Liver (tissue), 9 donors: ENCODE results near the gene E2F3. TPM values are rescaled to one million over a fixed set of nuclear protein-coding genes. Genes with fewer than 3 reads are reported as not detected.

Experiments used
- DNase-seq: peaks from one replicate; pipeline ENCODE4 v3.0.0-alpha.2; 2017; ENCODE audit warnings: low spot score
- H3K27ac ChIP-seq, 2 donors: one replicate each; pipeline ENCODE4 v1.7.0; 2013; ENCODE audit warnings: inconsistent platforms in 2 of 2, low read length in 2 of 2, control low read depth in 1 of 2, low read depth in 1 of 2, mild to moderate bottlenecking in 1 of 2
- H3K27me3 ChIP-seq, 4 donors: one replicate each; pipeline versions ENCODE4 v1.6.1 to v1.7.0; 2013; ENCODE audit warnings: low read length in 3 of 4, inconsistent platforms in 1 of 4, mild to moderate bottlenecking in 1 of 4, moderate library complexity in 1 of 4; ENCODE audit not compliant: control insufficient read depth in 4 of 4, insufficient read depth in 4 of 4
- H3K36me3 ChIP-seq, 4 donors: one replicate each; pipeline versions ENCODE4 v1.6.1 to v1.7.0; 2013; ENCODE audit warnings: low read length in 3 of 4, mild to moderate bottlenecking in 3 of 4, low read depth in 1 of 4, moderate library complexity in 1 of 4; ENCODE audit not compliant: control insufficient read depth in 4 of 4, insufficient read depth in 3 of 4
- H3K4me1 ChIP-seq, 4 donors: one replicate each; pipeline versions ENCODE4 v1.6.1 to v1.7.0; 2013; ENCODE audit warnings: low read length in 3 of 4, mild to moderate bottlenecking in 3 of 4, moderate library complexity in 1 of 4; ENCODE audit not compliant: control insufficient read depth in 4 of 4, insufficient read depth in 4 of 4
- H3K4me3 ChIP-seq, 3 donors: one replicate each; pipeline versions ENCODE4 v1.6.1 to v1.7.0; 2013; ENCODE audit warnings: low read length in 3 of 3, control low read depth in 1 of 3, low read depth in 1 of 3, mild to moderate bottlenecking in 1 of 3
- H3K9ac ChIP-seq, 2 donors: one replicate each; pipeline ENCODE4 v1.7.0; 2013; ENCODE audit warnings: low read length in 2 of 2, mild to moderate bottlenecking in 2 of 2, moderate library complexity in 2 of 2, control low read depth in 1 of 2, low read depth in 1 of 2
- H3K9me3 ChIP-seq, 4 donors: one replicate each; pipeline versions ENCODE4 v1.6.1 to v1.7.0; 2013; ENCODE audit warnings: low read length in 3 of 4; ENCODE audit not compliant: control insufficient read depth in 4 of 4
- EGR1 ChIP-seq, 2 donors: IDR thresholded peaks; 2 replicates each; pipeline ENCODE4 v1.6.1; 2016 to 2018; ENCODE audit warnings: antibody characterized with exemption in 2 of 2, low read depth in 2 of 2
- FOXA1 ChIP-seq: IDR thresholded peaks from 2 replicates; pipeline ENCODE4 v1.6.1; 2016; ENCODE audit warnings: antibody characterized with exemption
- FOXA2 ChIP-seq: IDR thresholded peaks from 2 replicates; pipeline ENCODE4 v1.6.1; 2016; ENCODE audit warnings: antibody characterized with exemption
- GABPA ChIP-seq, 2 donors: IDR thresholded peaks in 1 of 2; conservative IDR thresholded peaks in 1 of 2; 2 replicates each; pipeline ENCODE4 v1.6.1; 2016; ENCODE audit warnings: antibody characterized with exemption in 2 of 2, mild to moderate bottlenecking in 1 of 2, moderate library complexity in 1 of 2
- HNF4A ChIP-seq, 2 donors: conservative IDR thresholded peaks; 2 replicates each; pipeline ENCODE4 v1.6.1; 2016; ENCODE audit warnings: antibody characterized with exemption in 2 of 2, mild to moderate bottlenecking in 2 of 2
- HNF4G ChIP-seq: IDR thresholded peaks from 2 replicates; pipeline ENCODE4 v1.6.1; 2016; ENCODE audit warnings: antibody characterized with exemption
- JUND ChIP-seq, 2 donors: IDR thresholded peaks; 2 replicates each; pipeline ENCODE4 v1.6.1; 2016; ENCODE audit warnings: antibody characterized with exemption in 2 of 2
- NR2F2 ChIP-seq: IDR thresholded peaks from 2 replicates; pipeline ENCODE4 v1.6.1; 2016; ENCODE audit warnings: antibody characterized with exemption
- RAD21 ChIP-seq, 2 donors: IDR thresholded peaks; 2 replicates each; pipeline ENCODE4 v1.6.1; 2016; ENCODE audit warnings: antibody characterized with exemption in 2 of 2, mild to moderate bottlenecking in 2 of 2
- RXRA ChIP-seq, 2 donors: IDR thresholded peaks; 2 replicates each; pipeline ENCODE4 v1.6.1; 2017 to 2018; ENCODE audit warnings: antibody characterized with exemption in 2 of 2, mild to moderate bottlenecking in 1 of 2
- SP1 ChIP-seq: IDR thresholded peaks from 2 replicates; pipeline ENCODE4 v1.6.1; 2018; ENCODE audit warnings: antibody characterized with exemption, mild to moderate bottlenecking
- TAF1 ChIP-seq: conservative IDR thresholded peaks from 2 replicates; pipeline ENCODE4 v1.6.1; 2016; ENCODE audit warnings: antibody characterized with exemption, mild to moderate bottlenecking
- YY1 ChIP-seq: IDR thresholded peaks from 2 replicates; pipeline ENCODE4 v1.6.1; 2016; ENCODE audit warnings: antibody characterized with exemption, mild to moderate bottlenecking
- WGBS: extraction: QIAGEN DNeasy Blood & Tissue Kit; methylation state at CpG from one replicate; pipeline ENCODE4 v1.1.7; 2013; 5-methylcytosine and 5-hydroxymethylcytosine counted together
- polyA plus RNA-seq, 2 donors: library from polyadenylated mRNA; stranded (reverse) in 1 of 2; unstranded in 1 of 2; fragments of 200-250 nt in 1 of 2; fragments of >200 nt in 1 of 2; fragmentation: Nextera tagmentation in 1 of 2; extraction: Ambion mirVana in 1 of 2; gene quantifications; one replicate each; pipeline versions ENCODE4 v1.2.1 to v1.2.3, GENCODE V29; 2013 to 2015
- total RNA-seq, 2 donors: library from RNA; depleted of rRNA; stranded (reverse); fragments of >200 nt; gene quantifications; one replicate each; pipeline ENCODE4 v1.2.3, GENCODE V29; 2014
- TF ChIP-seq, protein P1 (sequence below): IDR thresholded peaks from 2 replicates; pipeline ENCODE4 v1.6.1; 2016; ENCODE audit warnings: antibody characterized with exemption, mild to moderate bottlenecking
- TF ChIP-seq, protein P2 (sequence below): fragments of 150-350 bp; IDR thresholded peaks from 2 replicates; pipeline ENCODE4 v1.5.1; 2017; ENCODE audit warnings: improper control_type of control experiment, low read depth, low read length; ENCODE audit not compliant: missing input control
- TF ChIP-seq, protein P3 (sequence below): IDR thresholded peaks from 2 replicates; pipeline ENCODE4 v1.6.1; 2016; ENCODE audit warnings: antibody characterized with exemption
- TF ChIP-seq, protein P4 (sequence below): IDR thresholded peaks from 2 replicates; pipeline ENCODE4 v1.6.1; 2016; ENCODE audit warnings: antibody characterized with exemption
- TF ChIP-seq, protein P5 (sequence below): IDR thresholded peaks from 2 replicates; pipeline ENCODE4 v1.6.1; 2016; ENCODE audit warnings: antibody characterized with exemption
- donor health status: healthy.
- donor health status: healthy.
- donor health status: healthy.
- donor health status: healthy.
- donor health status: healthy.

Gene E2F3
- total and polyA plus RNA-seq, 4 donors = 1.4 to 5.0 (median 1.9) TPM

DNA sequence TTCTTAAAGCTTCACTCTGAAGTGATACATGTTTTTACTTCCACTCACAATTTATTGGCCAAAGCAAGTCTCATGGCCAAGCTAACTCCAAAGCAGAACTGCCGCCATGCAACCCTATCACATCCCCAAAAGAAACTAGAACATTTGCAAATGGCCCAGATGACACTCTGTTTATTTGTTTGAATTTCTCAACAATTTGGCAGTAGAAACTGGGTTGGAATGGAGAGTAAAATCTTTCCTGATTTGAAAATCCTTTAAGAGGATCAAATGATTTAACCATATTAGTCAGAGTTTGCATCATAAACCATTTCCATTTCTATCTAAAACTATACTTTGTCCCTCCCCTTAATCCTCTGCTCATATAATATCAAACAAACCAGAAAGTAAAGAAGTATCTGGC lies 39.1 kb upstream of the E2F3 start:
- 61% methylated on average over 1 of the region's 1 CpG for WGBS
- TF ChIP-seq, protein P1, sequence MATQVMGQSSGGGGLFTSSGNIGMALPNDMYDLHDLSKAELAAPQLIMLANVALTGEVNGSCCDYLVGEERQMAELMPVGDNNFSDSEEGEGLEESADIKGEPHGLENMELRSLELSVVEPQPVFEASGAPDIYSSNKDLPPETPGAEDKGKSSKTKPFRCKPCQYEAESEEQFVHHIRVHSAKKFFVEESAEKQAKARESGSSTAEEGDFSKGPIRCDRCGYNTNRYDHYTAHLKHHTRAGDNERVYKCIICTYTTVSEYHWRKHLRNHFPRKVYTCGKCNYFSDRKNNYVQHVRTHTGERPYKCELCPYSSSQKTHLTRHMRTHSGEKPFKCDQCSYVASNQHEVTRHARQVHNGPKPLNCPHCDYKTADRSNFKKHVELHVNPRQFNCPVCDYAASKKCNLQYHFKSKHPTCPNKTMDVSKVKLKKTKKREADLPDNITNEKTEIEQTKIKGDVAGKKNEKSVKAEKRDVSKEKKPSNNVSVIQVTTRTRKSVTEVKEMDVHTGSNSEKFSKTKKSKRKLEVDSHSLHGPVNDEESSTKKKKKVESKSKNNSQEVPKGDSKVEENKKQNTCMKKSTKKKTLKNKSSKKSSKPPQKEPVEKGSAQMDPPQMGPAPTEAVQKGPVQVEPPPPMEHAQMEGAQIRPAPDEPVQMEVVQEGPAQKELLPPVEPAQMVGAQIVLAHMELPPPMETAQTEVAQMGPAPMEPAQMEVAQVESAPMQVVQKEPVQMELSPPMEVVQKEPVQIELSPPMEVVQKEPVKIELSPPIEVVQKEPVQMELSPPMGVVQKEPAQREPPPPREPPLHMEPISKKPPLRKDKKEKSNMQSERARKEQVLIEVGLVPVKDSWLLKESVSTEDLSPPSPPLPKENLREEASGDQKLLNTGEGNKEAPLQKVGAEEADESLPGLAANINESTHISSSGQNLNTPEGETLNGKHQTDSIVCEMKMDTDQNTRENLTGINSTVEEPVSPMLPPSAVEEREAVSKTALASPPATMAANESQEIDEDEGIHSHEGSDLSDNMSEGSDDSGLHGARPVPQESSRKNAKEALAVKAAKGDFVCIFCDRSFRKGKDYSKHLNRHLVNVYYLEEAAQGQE = no peak
- no peak for TF ChIP-seq FOXA2
- no peak for TF ChIP-seq TAF1
- no peak for TF ChIP-seq GABPA (IDR thresholded peaks at IDR 0.05 in 1 of 2, conservative IDR thresholded peaks at IDR 0.05 in 1 of 2)
- TF ChIP-seq HNF4G = no peak
- TF ChIP-seq SP1 = no peak
- TF ChIP-seq FOXA1 = no peak
- no peak for TF ChIP-seq JUND (IDR thresholded peaks at IDR 0.05)
- TF ChIP-seq NR2F2 = no peak
- no peak for TF ChIP-seq HNF4A (conservative IDR thresholded peaks at IDR 0.05)
- TF ChIP-seq, protein P2, sequence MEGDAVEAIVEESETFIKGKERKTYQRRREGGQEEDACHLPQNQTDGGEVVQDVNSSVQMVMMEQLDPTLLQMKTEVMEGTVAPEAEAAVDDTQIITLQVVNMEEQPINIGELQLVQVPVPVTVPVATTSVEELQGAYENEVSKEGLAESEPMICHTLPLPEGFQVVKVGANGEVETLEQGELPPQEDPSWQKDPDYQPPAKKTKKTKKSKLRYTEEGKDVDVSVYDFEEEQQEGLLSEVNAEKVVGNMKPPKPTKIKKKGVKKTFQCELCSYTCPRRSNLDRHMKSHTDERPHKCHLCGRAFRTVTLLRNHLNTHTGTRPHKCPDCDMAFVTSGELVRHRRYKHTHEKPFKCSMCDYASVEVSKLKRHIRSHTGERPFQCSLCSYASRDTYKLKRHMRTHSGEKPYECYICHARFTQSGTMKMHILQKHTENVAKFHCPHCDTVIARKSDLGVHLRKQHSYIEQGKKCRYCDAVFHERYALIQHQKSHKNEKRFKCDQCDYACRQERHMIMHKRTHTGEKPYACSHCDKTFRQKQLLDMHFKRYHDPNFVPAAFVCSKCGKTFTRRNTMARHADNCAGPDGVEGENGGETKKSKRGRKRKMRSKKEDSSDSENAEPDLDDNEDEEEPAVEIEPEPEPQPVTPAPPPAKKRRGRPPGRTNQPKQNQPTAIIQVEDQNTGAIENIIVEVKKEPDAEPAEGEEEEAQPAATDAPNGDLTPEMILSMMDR = no peak
- TF ChIP-seq, protein P3, sequence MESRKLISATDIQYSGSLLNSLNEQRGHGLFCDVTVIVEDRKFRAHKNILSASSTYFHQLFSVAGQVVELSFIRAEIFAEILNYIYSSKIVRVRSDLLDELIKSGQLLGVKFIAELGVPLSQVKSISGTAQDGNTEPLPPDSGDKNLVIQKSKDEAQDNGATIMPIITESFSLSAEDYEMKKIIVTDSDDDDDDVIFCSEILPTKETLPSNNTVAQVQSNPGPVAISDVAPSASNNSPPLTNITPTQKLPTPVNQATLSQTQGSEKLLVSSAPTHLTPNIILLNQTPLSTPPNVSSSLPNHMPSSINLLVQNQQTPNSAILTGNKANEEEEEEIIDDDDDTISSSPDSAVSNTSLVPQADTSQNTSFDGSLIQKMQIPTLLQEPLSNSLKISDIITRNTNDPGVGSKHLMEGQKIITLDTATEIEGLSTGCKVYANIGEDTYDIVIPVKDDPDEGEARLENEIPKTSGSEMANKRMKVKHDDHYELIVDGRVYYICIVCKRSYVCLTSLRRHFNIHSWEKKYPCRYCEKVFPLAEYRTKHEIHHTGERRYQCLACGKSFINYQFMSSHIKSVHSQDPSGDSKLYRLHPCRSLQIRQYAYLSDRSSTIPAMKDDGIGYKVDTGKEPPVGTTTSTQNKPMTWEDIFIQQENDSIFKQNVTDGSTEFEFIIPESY = no peak
- TF ChIP-seq RXRA (IDR thresholded peaks at IDR 0.05) = no peak
- TF ChIP-seq YY1 = no peak
- TF ChIP-seq, protein P4, sequence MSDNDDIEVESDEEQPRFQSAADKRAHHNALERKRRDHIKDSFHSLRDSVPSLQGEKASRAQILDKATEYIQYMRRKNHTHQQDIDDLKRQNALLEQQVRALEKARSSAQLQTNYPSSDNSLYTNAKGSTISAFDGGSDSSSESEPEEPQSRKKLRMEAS = no peak
- TF ChIP-seq RAD21 (IDR thresholded peaks at IDR 0.05) = no peak
- no peak for TF ChIP-seq EGR1 (IDR thresholded peaks at IDR 0.05; ENCODE audit: low read depth in 2 of 2)
- TF ChIP-seq, protein P5, sequence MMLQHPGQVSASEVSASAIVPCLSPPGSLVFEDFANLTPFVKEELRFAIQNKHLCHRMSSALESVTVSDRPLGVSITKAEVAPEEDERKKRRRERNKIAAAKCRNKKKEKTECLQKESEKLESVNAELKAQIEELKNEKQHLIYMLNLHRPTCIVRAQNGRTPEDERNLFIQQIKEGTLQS = no peak
- H3K36me3 ChIP-seq = no peaks in the 10 kb centered on the region

More for the DNA sequence above, 39.1 kb upstream of the E2F3 start:
- DNase-seq = no peak
- no peak overlapping the region for H3K9ac ChIP-seq
- no peak overlapping the region for H3K27ac ChIP-seq
- H3K4me3 ChIP-seq = no peak overlapping the region
- peaks cover 0 to 3% (median 0%) of the 10 kb centered on the region in 4 donors for H3K9me3 ChIP-seq
- H3K4me1 ChIP-seq = peaks cover 0 to 1% (median 0%) of the 10 kb centered on the region in 4 donors
- no peaks in the 10 kb centered on the region for H3K27me3 ChIP-seq
